IPS DF 4.7 (cell line): Measurements from ENCODE around the gene CPEB3.
"Not testable (repeated sequence)": the region's sequence is repeated elsewhere in the genome, so short reads cannot be mapped to it uniquely, and the experiment has no call there.

Experiments
- DNase-seq: peaks from one replicate; pipeline ENCODE4 v3.0.0-alpha.2; 2013; ENCODE audit warnings: low spot score; ENCODE audit errors: extremely low read depth

The CPEB3 gene

GRCh38 chr10:92142949-92143348 is 147.9 kb downstream of the CPEB3 start:
- DNase-seq: no peak

GRCh38 chr10:92142512-92142911 is 148.4 kb downstream of the CPEB3 start:
- no peak for DNase-seq

- not testable (repeated sequence) for DNase-seq
These were observed 149.7 kb downstream of the CPEB3 start for GRCh38 chr10:92141147-92141546.

- DNase-seq: not testable (repeated sequence)
These were observed 156.8 kb downstream of the CPEB3 start for GRCh38 chr10:92134049-92134448.

- DNase-seq: no peak
These were observed 159.5 kb downstream of the CPEB3 start for GRCh38 chr10:92131275-92131820.

- DNase-seq: no peak
These were observed 160.1 kb downstream of the CPEB3 start for GRCh38 chr10:92130622-92131274.

GRCh38 chr10:92126100-92126650 is 164.7 kb downstream of the CPEB3 start:
- no peak for DNase-seq

- no peak for DNase-seq
These were observed 165.7 kb downstream of the CPEB3 start for GRCh38 chr10:92125144-92125543.

GRCh38 chr10:92124616-92125143 is 166.2 kb downstream of the CPEB3 start:
- no peak for DNase-seq

GRCh38 chr10:92124020-92124419 is 166.9 kb downstream of the CPEB3 start:
- DNase-seq: no peak

- no peak for DNase-seq
These were observed 167.9 kb downstream of the CPEB3 start for GRCh38 chr10:92122941-92123450.

GRCh38 chr10:92121686-92122492 is 169.0 kb downstream of the CPEB3 start:
- no peak for DNase-seq

- no peak for DNase-seq
These were observed 171.5 kb downstream of the CPEB3 start for GRCh38 chr10:92119340-92119739.

- DNase-seq: not testable (repeated sequence)
These were observed 176.0 kb downstream of the CPEB3 start for GRCh38 chr10:92114917-92115316.

- DNase-seq: no peak
These were observed 176.8 kb downstream of the CPEB3 start for GRCh38 chr10:92113911-92114600.

- DNase-seq: no peak
These were observed 178.4 kb downstream of the CPEB3 start for GRCh38 chr10:92112462-92112861.

- DNase-seq: no peak
These were observed 179.4 kb downstream of the CPEB3 start for GRCh38 chr10:92111336-92111939.

- DNase-seq: no peak
These were observed 180.7 kb downstream of the CPEB3 start for GRCh38 chr10:92110039-92110794.

GRCh38 chr10:92108747-92109146 is 182.1 kb downstream of the CPEB3 start:
- no peak for DNase-seq

GRCh38 chr10:92108120-92108519 is 182.8 kb downstream of the CPEB3 start:
- DNase-seq: no peak
